IMR-90 (cell line): ENCODE data around the gene PFAS. TPM values are rescaled to one million over a fixed set of nuclear protein-coding genes. Genes with fewer than 3 reads are reported as not detected.

Experiments
- ATAC-seq: fragments of 200-7000 bp; cut with Tn5 transposase; 2 replicates; pipeline ENCODE4 v1.9.1; 2020; ENCODE audit warnings: low read depth, mild to moderate bottlenecking, moderate library complexity
- BruUV-seq: library from RNA; stranded (reverse); fragments of 400-500 nt; replicated peaks from 2 replicates; lab custom pipeline; 2021; lab: Mats Ljungman, UMichigan
- CTCF ChIA-PET: fragments of 300-600 bp; formaldehyde crosslinking; extraction: SDS; loops from one replicate; lab custom pipeline; 2021; ENCODE audit warnings: antibody characterized with exemption; lab: Yijun Ruan, JAX
- POLR2A ChIA-PET: fragments of 300-600 bp; sonication (Branson Sonifier 250); formaldehyde crosslinking; loops from one replicate; lab custom pipeline; 2022; ENCODE audit warnings: antibody characterized with exemption; ENCODE audit not compliant: unreplicated experiment; lab: Charles Lee
- DNase-seq: peaks from one replicate; pipeline ENCODE4 v3.0.0; 2013
- H2AFZ ChIP-seq: replicated peaks from 2 replicates; pipeline ENCODE3; 2013; ENCODE audit warnings: low read length, mild to moderate bottlenecking; ENCODE audit not compliant: poor library complexity
- H2AK5ac ChIP-seq: 2 replicates; pipeline ENCODE4 v1.6.1; 2013; ENCODE audit warnings: low read depth, low read length, inconsistent platforms
- H2AK9ac ChIP-seq: replicated peaks from 2 replicates; pipeline ENCODE3; 2013; ENCODE audit warnings: mild to moderate bottlenecking, low read depth, low read length, moderate library complexity; ENCODE audit not compliant: poor library complexity
- H2BK120ac ChIP-seq: 2 replicates; pipeline ENCODE4 v1.6.1; 2013; ENCODE audit warnings: low read depth, low read length, inconsistent platforms
- H2BK15ac ChIP-seq: 3 replicates; pipeline ENCODE4 v1.6.1; 2013; ENCODE audit warnings: low read depth, low read length, inconsistent platforms
- H2BK20ac ChIP-seq: 2 replicates; pipeline ENCODE4 v1.6.1; 2013; ENCODE audit warnings: low read depth, mild to moderate bottlenecking, inconsistent platforms, low read length, moderate library complexity
- H2BK5ac ChIP-seq: 2 replicates; pipeline ENCODE4 v1.6.1; 2013; ENCODE audit warnings: mild to moderate bottlenecking, low read depth, low read length, inconsistent platforms; ENCODE audit not compliant: poor library complexity, severe bottlenecking
- H3K14ac ChIP-seq: replicated peaks from 2 replicates; pipeline ENCODE4 v1.6.1; 2013; ENCODE audit warnings: low read depth, low read length, inconsistent platforms
- H3K18ac ChIP-seq: 2 replicates; pipeline ENCODE4 v1.6.1; 2013; ENCODE audit warnings: low read depth, low read length, control low read depth
- H3K23ac ChIP-seq: 2 replicates; pipeline ENCODE4 v1.6.1; 2013; ENCODE audit warnings: low read depth, low read length, inconsistent platforms
- H3K27ac ChIP-seq: 2 replicates; pipeline ENCODE4 v1.5.1; 2013; ENCODE audit warnings: mild to moderate bottlenecking, control low read depth, low read length; ENCODE audit not compliant: insufficient read depth
- H3K27me3 ChIP-seq: 2 replicates; pipeline ENCODE4 v1.6.1; 2013; ENCODE audit warnings: low read length; ENCODE audit not compliant: control insufficient read depth, insufficient read depth
- H3K36me3 ChIP-seq: 2 replicates; pipeline ENCODE4 v1.6.1; 2013; ENCODE audit warnings: low read length, mixed read lengths; ENCODE audit not compliant: control insufficient read depth, insufficient read depth
- H3K4ac ChIP-seq: 2 replicates; pipeline ENCODE4 v1.6.1; 2013; ENCODE audit warnings: low read depth, low read length, inconsistent platforms
- H3K4me1 ChIP-seq: 2 replicates; pipeline ENCODE4 v1.6.1; 2013; ENCODE audit warnings: low read length, mixed read lengths; ENCODE audit not compliant: control insufficient read depth, insufficient read depth
- H3K4me2 ChIP-seq: 2 replicates; pipeline ENCODE4 v1.6.1; 2013; ENCODE audit warnings: low read depth, mild to moderate bottlenecking, control low read depth, low read length, moderate library complexity
- H3K4me3 ChIP-seq: 2 replicates; pipeline ENCODE4 v1.5.1; 2013; ENCODE audit warnings: low read depth, mild to moderate bottlenecking, control low read depth, low read length, moderate library complexity; ENCODE audit not compliant: insufficient read depth
- H3K56ac ChIP-seq: 2 replicates; pipeline ENCODE4 v1.6.1; 2013; ENCODE audit warnings: low read length, inconsistent platforms; ENCODE audit not compliant: insufficient read depth; ENCODE audit errors: extremely low read depth
- H3K79me1 ChIP-seq, 2 experiments: 2 replicates each; pipeline ENCODE4 v1.6.1; 2013; ENCODE audit warnings: low read length in 2 of 2, inconsistent platforms in 1 of 2, low read depth in 1 of 2
- H3K9ac ChIP-seq: 2 replicates; pipeline ENCODE4 v1.6.1; 2013; ENCODE audit warnings: low read depth, low read length, control low read depth
- H3K9me1 ChIP-seq: 2 replicates; pipeline ENCODE4 v1.6.1; 2013; ENCODE audit warnings: low read length, inconsistent platforms; ENCODE audit not compliant: insufficient read depth
- H3K9me3 ChIP-seq: 2 replicates; pipeline ENCODE4 v1.6.1; 2013; ENCODE audit warnings: low read length; ENCODE audit not compliant: control insufficient read depth, insufficient read depth
- H4K20me1 ChIP-seq: 2 replicates; pipeline ENCODE4 v1.6.1; 2013; ENCODE audit warnings: low read length, inconsistent platforms; ENCODE audit not compliant: insufficient read depth
- H4K5ac ChIP-seq: 2 replicates; pipeline ENCODE4 v1.6.1; 2013; ENCODE audit warnings: mild to moderate bottlenecking, low read depth, low read length, control low read depth
- H4K8ac ChIP-seq, 2 experiments: 2 replicates each; pipeline ENCODE4 v1.6.1; 2013; ENCODE audit warnings: low read depth in 2 of 2, low read length in 2 of 2, control low read depth in 1 of 2, inconsistent platforms in 1 of 2
- H4K91ac ChIP-seq: 2 replicates; pipeline ENCODE4 v1.6.1; 2013; ENCODE audit warnings: low read depth, low read length, inconsistent platforms; ENCODE audit not compliant: insufficient read depth
- BHLHE40 ChIP-seq: fragments of 150-350 bp; IDR thresholded peaks from 2 replicates; pipeline ENCODE4 v1.6.1; 2016; ENCODE audit warnings: mild to moderate bottlenecking, low read depth, low read length
- CEBPB ChIP-seq: IDR thresholded peaks from 2 replicates; pipeline ENCODE4 v1.6.1; 2012; ENCODE audit warnings: low read depth, low read length, improper control_type of control experiment
- ELK1 ChIP-seq: fragments of 150-350 bp; IDR thresholded peaks from 2 replicates; pipeline ENCODE4 v1.6.1; 2016; ENCODE audit warnings: low read depth, mild to moderate bottlenecking, low read length, moderate library complexity, borderline replicate concordance
- FOS ChIP-seq: fragments of 150-350 bp; IDR thresholded peaks from 2 replicates; pipeline ENCODE4 v1.6.1; 2016; ENCODE audit warnings: low read depth, low read length
- MAZ ChIP-seq: IDR thresholded peaks from 2 replicates; pipeline ENCODE4 v1.6.1; 2012; ENCODE audit warnings: low read depth, mild to moderate bottlenecking, low read length, improper control_type of control experiment, moderate library complexity, borderline replicate concordance
- MXI1 ChIP-seq: IDR thresholded peaks from 2 replicates; pipeline ENCODE4 v1.6.1; 2012; ENCODE audit warnings: low read depth, mild to moderate bottlenecking, low read length, moderate library complexity, borderline replicate concordance
- NFE2L2 ChIP-seq: fragments of 150-350 bp; IDR thresholded peaks from 2 replicates; pipeline ENCODE4 v1.6.1; 2016; ENCODE audit warnings: low read depth, mild to moderate bottlenecking, low read length
- POLR2A ChIP-seq: IDR thresholded peaks from 2 replicates; pipeline ENCODE4 v1.6.1; 2012; ENCODE audit warnings: mild to moderate bottlenecking, low read depth, low read length
- RAD21 ChIP-seq: IDR thresholded peaks from 2 replicates; pipeline ENCODE4 v1.6.1; 2012; ENCODE audit warnings: low read length, improper control_type of control experiment
- RCOR1 ChIP-seq: IDR thresholded peaks from 2 replicates; pipeline ENCODE4 v1.6.1; 2012; ENCODE audit warnings: mild to moderate bottlenecking, low read length, improper control_type of control experiment; ENCODE audit not compliant: insufficient replicate concordance
- RFX5 ChIP-seq: IDR thresholded peaks from 2 replicates; pipeline ENCODE4 v1.8.0; 2012; ENCODE audit warnings: low read depth, mild to moderate bottlenecking, low read length, moderate library complexity
- WGBS, 2 experiments: methylation state at CpG; one replicate each; pipeline versions ENCODE4 v1.1.5 to v1.1.7; 2013; ENCODE audit warnings: missing lambda C conversion rate in 2 of 2; ENCODE audit not compliant: insufficient read length in 1 of 2; ENCODE audit errors: extremely low coverage in 2 of 2; 5-methylcytosine and 5-hydroxymethylcytosine counted together
- dilution Hi-C: fragments of 300-500 bp; cut with HindIII; formaldehyde crosslinking; loops from one replicate; pipeline ENCODE4 v1.14.3; 2018; ENCODE audit warnings: low sequenced_read_pairs; ENCODE audit not compliant: unreplicated experiment
- in situ Hi-C: fragments of 300-500 bp; cut with MboI; formaldehyde crosslinking; loops from 3 replicates; pipeline ENCODE4 v1.14.3; 2019; ENCODE audit warnings: low sequenced_read_pairs, inconsistent platforms, mixed read lengths
- intact Hi-C: fragments of 100-400 bp; cut with micrococcal nuclease; formaldehyde crosslinking; loops from 2 replicates; pipeline ENCODE4 v1.10.0; 2022
- polyA plus RNA-seq, 3 experiments: library from polyadenylated mRNA; depleted of rRNA; stranded (reverse); fragments of >200 nt; gene quantifications; 2 replicates each; pipeline ENCODE4 v1.2.3, GENCODE V29; 2012; ENCODE audit warnings: low replicate concordance in 1 of 3
- total RNA-seq: library from RNA; depleted of rRNA; stranded (reverse); fragments of >200 nt; gene quantifications from 2 replicates; pipeline ENCODE4 v1.2.3, GENCODE V29; 2012
- TF ChIP-seq, protein P1 (sequence below): conservative IDR thresholded peaks from 2 replicates; pipeline ENCODE4 v1.5.1; 2012; ENCODE audit warnings: mild to moderate bottlenecking, low read depth, low read length, improper control_type of control experiment

PFAS gene
- total and polyA plus RNA-seq, 2 of the 4 experiments (the other 2 are of a cell fraction), result 20.7 to 26.2 TPM

- dilution Hi-C loops, result no loop called here
- H2BK15ac ChIP-seq, result no peak overlapping the region
- no peak overlapping the region for H2BK120ac ChIP-seq
- no peak overlapping the region for H4K5ac ChIP-seq
- ChIA-PET POLR2A (no interaction called here), CTCF (no interaction called here)
- no peak overlapping the region for H4K91ac ChIP-seq
- no peak overlapping the region for H3K4me3 ChIP-seq
- H3K36me3 ChIP-seq, result no peaks in the 10 kb centered on the region
- no peak overlapping the region for H2BK20ac ChIP-seq
- intact Hi-C loops, result no loop called here
- no peak overlapping the region for H3K56ac ChIP-seq
- ATAC-seq, result no peak
- no peaks in the 10 kb centered on the region for H4K20me1 ChIP-seq
- no peak overlapping the region for H3K4me2 ChIP-seq
- no peak overlapping the region for H2AFZ ChIP-seq
- H3K27ac ChIP-seq, result no peak overlapping the region
- no peaks in the 10 kb centered on the region for H3K79me1 ChIP-seq
- TF ChIP-seq, protein P1, sequence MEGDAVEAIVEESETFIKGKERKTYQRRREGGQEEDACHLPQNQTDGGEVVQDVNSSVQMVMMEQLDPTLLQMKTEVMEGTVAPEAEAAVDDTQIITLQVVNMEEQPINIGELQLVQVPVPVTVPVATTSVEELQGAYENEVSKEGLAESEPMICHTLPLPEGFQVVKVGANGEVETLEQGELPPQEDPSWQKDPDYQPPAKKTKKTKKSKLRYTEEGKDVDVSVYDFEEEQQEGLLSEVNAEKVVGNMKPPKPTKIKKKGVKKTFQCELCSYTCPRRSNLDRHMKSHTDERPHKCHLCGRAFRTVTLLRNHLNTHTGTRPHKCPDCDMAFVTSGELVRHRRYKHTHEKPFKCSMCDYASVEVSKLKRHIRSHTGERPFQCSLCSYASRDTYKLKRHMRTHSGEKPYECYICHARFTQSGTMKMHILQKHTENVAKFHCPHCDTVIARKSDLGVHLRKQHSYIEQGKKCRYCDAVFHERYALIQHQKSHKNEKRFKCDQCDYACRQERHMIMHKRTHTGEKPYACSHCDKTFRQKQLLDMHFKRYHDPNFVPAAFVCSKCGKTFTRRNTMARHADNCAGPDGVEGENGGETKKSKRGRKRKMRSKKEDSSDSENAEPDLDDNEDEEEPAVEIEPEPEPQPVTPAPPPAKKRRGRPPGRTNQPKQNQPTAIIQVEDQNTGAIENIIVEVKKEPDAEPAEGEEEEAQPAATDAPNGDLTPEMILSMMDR, result no peak
- no peak for TF ChIP-seq POLR2A
- TF ChIP-seq CEBPB, result no peak
- TF ChIP-seq ELK1, result no peak
- TF ChIP-seq RFX5, result no peak
- TF ChIP-seq NFE2L2, result no peak
- TF ChIP-seq RAD21, result no peak
- TF ChIP-seq RCOR1, result no peak
- no peak for TF ChIP-seq MXI1
- TF ChIP-seq FOS, result no peak
- no peak for TF ChIP-seq BHLHE40
- TF ChIP-seq MAZ, result no peak
- no peaks in the 10 kb centered on the region for H3K9me1 ChIP-seq
- H3K4me1 ChIP-seq, result no peaks in the 10 kb centered on the region; the same call in 1 of the 2 replicates
- H3K14ac ChIP-seq, result no peak overlapping the region
- H3K27me3 ChIP-seq, result peaks cover 72% of the 10 kb centered on the region
- no peak overlapping the region for H2BK5ac ChIP-seq
- H3K4ac ChIP-seq, result no peak overlapping the region
- H3K23ac ChIP-seq, result no peak overlapping the region
- H4K8ac ChIP-seq, result no peak overlapping the region
- DNase-seq, result no peak
- H3K9ac ChIP-seq, result no peak overlapping the region
- H3K9me3 ChIP-seq, result no peaks in the 10 kb centered on the region
- in situ Hi-C loops, result loop anchor here (25.0 kb wide), 1 partner anchor 226 kb away; the partner anchor contains the start of gene ALOX12B
- WGBS, 2 experiments, result no CpG with 5 or more reads among the region's 16 CpGs
- no TSS peak for BruUV-seq
- no peak overlapping the region for H3K18ac ChIP-seq
- no peak overlapping the region for H2AK9ac ChIP-seq
- H2AK5ac ChIP-seq, result no peak overlapping the region
Measured at GRCh38 chr17:8312726-8313600, 63.9 kb downstream of the PFAS start.
